GM13977 (cell line): ENCODE data around the gene TET2.
A peak's percentile ranks its signal among the peaks of the same experiment; 100 is the strongest.

ENCODE experiments used
- DNase-seq: peaks from one replicate; pipeline ENCODE4 v3.0.0; 2012; ENCODE audit warnings: low spot score
- CTCF ChIP-seq: IDR thresholded peaks from 2 replicates; pipeline ENCODE4 v1.5.1; 2012; ENCODE audit warnings: mild to moderate bottlenecking, control low read depth; ENCODE audit not compliant: insufficient read depth; ENCODE audit errors: extremely low read depth, missing control alignments
- in situ Hi-C: fragments of 300-500 bp; cut with MboI; formaldehyde crosslinking; loops from one replicate; pipeline ENCODE4 v1.12.0; 2022; ENCODE audit warnings: low sequenced_read_pairs, low pct_unique_long_range_greater_than_20kb, mixed read lengths, inconsistent platforms; ENCODE audit not compliant: unreplicated experiment

TET2 gene

GRCh38 chr4:105146276-105147015, at the start of gene TET2:
TET2 (plus strand) TSS chr4:105146876; CDS start chr4:105233943, 87,067 bp downstream.
- in situ Hi-C loops = loop anchor here (25.0 kb wide), 1 partner anchor 316 kb away; the partner anchor contains the start of gene PPA2
- no peak for TF ChIP-seq CTCF
- DNase-seq = peak; percentile 87

- TF ChIP-seq CTCF = no peak
- no peak for DNase-seq
- in situ Hi-C loops = no loop called here
Observed at GRCh38 chr4:105102016-105102415, 44.7 kb upstream of the TET2 start.

- no peak for DNase-seq
- TF ChIP-seq CTCF = no peak
- in situ Hi-C loops = no loop called here
Observed at GRCh38 chr4:105106426-105106825, 40.2 kb upstream of the TET2 start.

GRCh38 chr4:105107095-105107856, 39.4 kb upstream of the TET2 start:
- in situ Hi-C loops = no loop called here
- no peak for TF ChIP-seq CTCF
- no peak for DNase-seq

- TF ChIP-seq CTCF = no peak
- in situ Hi-C loops = no loop called here
- DNase-seq = no peak
Observed at GRCh38 chr4:105108971-105109370, 37.7 kb upstream of the TET2 start.

GRCh38 chr4:105112274-105112673, 34.4 kb upstream of the TET2 start:
- TF ChIP-seq CTCF = no peak
- in situ Hi-C loops = no loop called here
- DNase-seq = no peak
